A673 (cell line): ENCODE data around the gene PRKD1. TPM values are rescaled to one million over a fixed set of nuclear protein-coding genes. Genes with fewer than 3 reads are reported as not detected.

Experiments
- BruUV-seq: library from RNA; stranded (reverse); fragments of 400-500 nt; replicated peaks from 2 replicates; lab custom pipeline; 2021; lab: Mats Ljungman, UMichigan
- CTCF ChIA-PET: fragments of 300-600 bp; sonication (Branson Sonifier 250); formaldehyde crosslinking; loops from one replicate; lab custom pipeline; 2022; ENCODE audit warnings: antibody characterized with exemption; lab: Charles Lee
- POLR2A ChIA-PET: fragments of 300-600 bp; sonication (Branson Sonifier 250); formaldehyde crosslinking; loops from one replicate; lab custom pipeline; 2022; ENCODE audit warnings: antibody characterized with exemption; ENCODE audit not compliant: low non-redundant PET; lab: Charles Lee
- DNase-seq: peaks from one replicate; pipeline ENCODE4 v3.0.0-alpha.2; 2015; ENCODE audit warnings: low spot score
- H3K27ac ChIP-seq: fragments of 200-600 bp; sonication (generic); 2 replicates; pipeline ENCODE4 v1.5.1; 2016; ENCODE audit warnings: mixed run types, low read depth, mild to moderate bottlenecking, mixed read lengths, antibody characterized with exemption, low read length; ENCODE audit not compliant: poor library complexity, severe bottlenecking
- H3K27me3 ChIP-seq: fragments of 200-600 bp; sonication (generic); replicated peaks from 2 replicates; pipeline ENCODE4 v1.6.1; 2017; ENCODE audit warnings: mixed run types, low read depth, mild to moderate bottlenecking, mixed read lengths, antibody characterized with exemption, low read length; ENCODE audit not compliant: insufficient read depth, poor library complexity
- H3K36me3 ChIP-seq: fragments of 200-600 bp; sonication (generic); 2 replicates; pipeline ENCODE4 v1.6.1; 2016; ENCODE audit warnings: mixed run types, mild to moderate bottlenecking, mixed read lengths, antibody characterized with exemption, low read length; ENCODE audit not compliant: insufficient read depth, poor library complexity, severe bottlenecking
- H3K4me1 ChIP-seq: fragments of 200-600 bp; sonication (generic); 2 replicates; pipeline ENCODE4 v1.6.1; 2017; ENCODE audit warnings: mixed run types, mild to moderate bottlenecking, mixed read lengths, antibody characterized with exemption, low read length; ENCODE audit not compliant: insufficient read depth, poor library complexity, severe bottlenecking
- H3K4me3 ChIP-seq: fragments of 200-600 bp; sonication (generic); 2 replicates; pipeline ENCODE4 v1.5.1; 2016; ENCODE audit warnings: low read depth, mixed run types, mild to moderate bottlenecking, mixed read lengths, low read length; ENCODE audit not compliant: poor library complexity, severe bottlenecking
- H3K9me3 ChIP-seq: fragments of 200-600 bp; sonication (generic); 2 replicates; pipeline ENCODE4 v1.6.1; 2016; ENCODE audit warnings: mixed run types, low read depth, mild to moderate bottlenecking, mixed read lengths, antibody characterized with exemption, low read length; ENCODE audit not compliant: poor library complexity, severe bottlenecking
- EZH2 ChIP-seq: fragments of 200-600 bp; sonication (generic); IDR thresholded peaks from 2 replicates; pipeline ENCODE4 v1.6.1; 2017; ENCODE audit warnings: borderline replicate concordance, low read depth, mild to moderate bottlenecking, mixed read lengths, antibody characterized with exemption, low read length; ENCODE audit not compliant: poor library complexity, severe bottlenecking
- intact Hi-C: fragments of 100-400 bp; cut with micrococcal nuclease; formaldehyde crosslinking; loops from one replicate; pipeline ENCODE4 v1.10.0; 2022; ENCODE audit not compliant: unreplicated experiment
- total RNA-seq: library from RNA; stranded (reverse); gene quantifications from 2 replicates; pipeline ENCODE4 v1.2.3, GENCODE V29; 2021
- TF ChIP-seq, protein P1 (sequence below): fragments of 300-800, 200-600 bp; sonication (generic); conservative IDR thresholded peaks from 2 replicates; pipeline ENCODE4 v1.5.1; 2017; ENCODE audit warnings: low read depth, mild to moderate bottlenecking, antibody characterized with exemption, low read length, moderate library complexity, mixed read lengths

Gene PRKD1
- total RNA-seq, 1 experiment from 2014 or later: 45.7 TPM

DNA sequence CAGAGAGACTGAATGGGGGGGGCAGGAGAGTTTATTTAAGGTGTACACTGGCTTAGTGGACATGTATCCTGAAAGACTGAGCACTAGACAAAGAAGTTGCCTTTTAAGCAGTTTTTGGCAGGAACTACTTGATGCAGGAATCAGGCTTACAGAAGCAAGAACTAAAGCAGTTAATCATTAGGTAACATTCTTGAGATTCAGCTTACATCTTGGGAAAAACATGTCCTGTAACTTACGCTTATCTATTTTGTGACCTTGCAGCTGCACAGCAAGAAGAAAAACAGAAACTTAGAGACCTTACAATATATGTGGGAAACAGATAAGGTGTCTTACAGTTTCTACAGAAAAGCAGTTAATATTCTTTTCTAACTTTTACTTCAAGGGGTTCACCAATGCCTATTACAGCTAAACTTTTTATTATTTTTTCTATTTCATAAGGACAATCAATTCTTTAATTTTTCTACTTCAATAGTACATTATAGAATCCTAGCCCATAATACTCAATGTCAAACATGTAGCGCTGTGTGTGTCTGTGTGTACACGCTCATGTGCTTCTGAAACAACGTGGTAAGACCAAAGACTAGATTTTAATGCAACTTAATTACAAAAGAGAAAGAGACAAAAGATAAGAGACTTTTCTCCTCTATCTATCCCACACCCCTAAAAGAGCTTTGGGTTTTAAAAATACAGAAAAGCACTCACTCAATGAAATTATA is 276.9 kb downstream of the PRKD1 start:
- peaks cover 37% of the 10 kb centered on the region for H3K9me3 ChIP-seq
- intact Hi-C loops: no loop called here
- no peaks in the 10 kb centered on the region for H3K27me3 ChIP-seq
- H3K27ac ChIP-seq: no peak overlapping the region
- ChIA-PET POLR2A (no interaction called here), CTCF (no interaction called here)
- peaks cover 18% of the 10 kb centered on the region for H3K4me1 ChIP-seq
- H3K36me3 ChIP-seq: peaks cover 19% of the 10 kb centered on the region
- no peak for TF ChIP-seq EZH2
- TF ChIP-seq, protein P1, sequence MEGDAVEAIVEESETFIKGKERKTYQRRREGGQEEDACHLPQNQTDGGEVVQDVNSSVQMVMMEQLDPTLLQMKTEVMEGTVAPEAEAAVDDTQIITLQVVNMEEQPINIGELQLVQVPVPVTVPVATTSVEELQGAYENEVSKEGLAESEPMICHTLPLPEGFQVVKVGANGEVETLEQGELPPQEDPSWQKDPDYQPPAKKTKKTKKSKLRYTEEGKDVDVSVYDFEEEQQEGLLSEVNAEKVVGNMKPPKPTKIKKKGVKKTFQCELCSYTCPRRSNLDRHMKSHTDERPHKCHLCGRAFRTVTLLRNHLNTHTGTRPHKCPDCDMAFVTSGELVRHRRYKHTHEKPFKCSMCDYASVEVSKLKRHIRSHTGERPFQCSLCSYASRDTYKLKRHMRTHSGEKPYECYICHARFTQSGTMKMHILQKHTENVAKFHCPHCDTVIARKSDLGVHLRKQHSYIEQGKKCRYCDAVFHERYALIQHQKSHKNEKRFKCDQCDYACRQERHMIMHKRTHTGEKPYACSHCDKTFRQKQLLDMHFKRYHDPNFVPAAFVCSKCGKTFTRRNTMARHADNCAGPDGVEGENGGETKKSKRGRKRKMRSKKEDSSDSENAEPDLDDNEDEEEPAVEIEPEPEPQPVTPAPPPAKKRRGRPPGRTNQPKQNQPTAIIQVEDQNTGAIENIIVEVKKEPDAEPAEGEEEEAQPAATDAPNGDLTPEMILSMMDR: no peak
- no TSS peak for BruUV-seq
- DNase-seq: no peak
- H3K4me3 ChIP-seq: no peak overlapping the region

DNA sequence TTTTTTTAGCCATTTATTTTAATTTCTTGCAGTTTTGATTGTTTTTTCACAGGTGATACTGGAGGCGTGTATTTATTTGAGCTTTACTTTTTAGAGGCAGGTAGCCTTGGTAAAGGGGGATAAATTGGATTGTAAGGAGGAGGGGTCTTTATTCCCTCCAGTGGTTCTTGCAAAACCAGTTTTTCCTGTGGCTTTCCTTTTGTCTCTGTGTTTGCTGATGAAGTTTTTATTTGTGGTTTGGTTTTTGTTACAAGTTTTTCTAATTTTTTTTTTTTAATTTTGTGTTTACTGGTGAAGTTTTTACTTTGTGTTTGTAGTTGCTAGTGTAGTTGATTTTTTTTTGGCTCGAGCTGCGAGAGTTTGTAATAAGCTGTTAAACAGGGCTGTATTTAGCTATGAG is 278.5 kb downstream of the PRKD1 start:
- intact Hi-C loops: loop anchor here (10.0 kb wide), 1 partner anchor 276 kb away; the partner anchor contains the start of gene PRKD1
- H3K9me3 ChIP-seq: peaks cover 37% of the 10 kb centered on the region
- CTCF ChIA-PET: no interaction called here
- peaks cover 19% of the 10 kb centered on the region for H3K36me3 ChIP-seq
- H3K27me3 ChIP-seq: no peaks in the 10 kb centered on the region
- POLR2A ChIA-PET: no interaction called here
- BruUV-seq: no TSS peak
- no peak for TF ChIP-seq EZH2
- TF ChIP-seq, protein P1: no peak
- no peak overlapping the region for H3K4me3 ChIP-seq
- H3K4me1 ChIP-seq: peaks cover 4% of the 10 kb centered on the region
- DNase-seq: no peak
- no peak overlapping the region for H3K27ac ChIP-seq

DNA sequence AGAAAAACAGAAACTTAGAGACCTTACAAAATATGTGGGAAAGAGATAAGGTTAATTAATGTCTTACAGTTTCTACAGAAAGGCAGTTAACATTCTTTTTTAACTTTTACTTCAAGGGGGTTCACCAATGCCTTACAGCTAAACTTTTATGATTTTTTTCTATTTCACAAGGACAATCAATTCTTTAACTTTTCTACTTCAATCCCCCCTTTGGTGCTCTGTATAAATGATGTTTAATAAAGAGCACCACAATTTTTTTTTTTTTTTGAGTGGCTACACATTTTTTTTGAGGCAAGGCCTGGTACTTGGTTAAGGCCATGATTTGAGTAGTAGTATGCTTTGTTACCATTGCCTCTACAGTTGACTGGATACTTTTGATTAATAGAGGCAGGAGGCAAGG is 279.6 kb downstream of the PRKD1 start:
- DNase-seq: peak; percentile 24
- Histone ChIP-seq H3K4me3 (no peak overlapping the region), H3K27me3 (no peaks in the 10 kb centered on the region), H3K36me3 (peaks cover 19% of the 10 kb centered on the region), H3K27ac (no peak overlapping the region), H3K9me3 (peaks cover 37% of the 10 kb centered on the region), H3K4me1 (peaks cover 11% of the 10 kb centered on the region)
- TF ChIP-seq, protein P1: no peak
- no peak for TF ChIP-seq EZH2
- POLR2A ChIA-PET: no interaction called here
- CTCF ChIA-PET: no interaction called here
- no TSS peak for BruUV-seq
- intact Hi-C loops: loop anchor here (10.0 kb wide), 1 partner anchor 277 kb away; the partner anchor contains the start of gene PRKD1
